ENCODE data around the gene SPI1.

- TF ChIP-seq EZH2 (IDR thresholded peaks at IDR 0.05; ENCODE audit: borderline replicate concordance, low read depth, low read length, severe bottlenecking) (no peak), CTCF (IDR thresholded peaks at IDR 0.05; ENCODE audit: extremely low read depth in 1 of 2, insufficient read depth in 1 of 2, low read depth in 1 of 2, low read length in 2 of 2) (no peak), POLR2AphosphoS5 (IDR thresholded peaks at IDR 0.05; ENCODE audit: insufficient read depth, low read depth, low read length) (no peak), JUN (IDR thresholded peaks at IDR 0.05; ENCODE audit: borderline replicate concordance, insufficient read depth, insufficient read length, low read depth) (no peak), POLR2A (IDR thresholded peaks at IDR 0.05; ENCODE audit: low read depth, low read length) (no peak), MYC (IDR thresholded peaks at IDR 0.05; ENCODE audit: low read depth, low read length) (no peak), GATA2 (IDR thresholded peaks at IDR 0.05; ENCODE audit: insufficient read depth, insufficient read length, low read depth, low read length) (no peak), MAX (IDR thresholded peaks at IDR 0.05; ENCODE audit: insufficient read depth, insufficient read length) (no peak), FOS (IDR thresholded peaks at IDR 0.05; ENCODE audit: borderline replicate concordance, insufficient read depth, low read length) (no peak)
These were observed 30.1 kb downstream of the SPI1 start for GRCh38 chr11:47348131-47348802.
